Ovary (tissue), 3 donors: ENCODE results near the gene CCIN.

ENCODE experiments used
- CTCF ChIP-seq, 3 donors: fragments of 450-650 bp in 2 of 3; fragments of 200-600 bp in 1 of 3; IDR thresholded peaks; one replicate each; pipeline versions ENCODE4 v1.5.1 to v1.8.0; 2016 to 2022; ENCODE audit warnings: antibody characterized with exemption in 3 of 3, mild to moderate bottlenecking in 1 of 3
- POLR2A ChIP-seq: fragments of 450-650 bp; IDR thresholded peaks from one replicate; pipeline ENCODE4 v1.6.1; 2017; ENCODE audit warnings: antibody characterized with exemption, mild to moderate bottlenecking, moderate library complexity
- donor health status: DM: no; HTN: no; CAD: no.

DNA sequence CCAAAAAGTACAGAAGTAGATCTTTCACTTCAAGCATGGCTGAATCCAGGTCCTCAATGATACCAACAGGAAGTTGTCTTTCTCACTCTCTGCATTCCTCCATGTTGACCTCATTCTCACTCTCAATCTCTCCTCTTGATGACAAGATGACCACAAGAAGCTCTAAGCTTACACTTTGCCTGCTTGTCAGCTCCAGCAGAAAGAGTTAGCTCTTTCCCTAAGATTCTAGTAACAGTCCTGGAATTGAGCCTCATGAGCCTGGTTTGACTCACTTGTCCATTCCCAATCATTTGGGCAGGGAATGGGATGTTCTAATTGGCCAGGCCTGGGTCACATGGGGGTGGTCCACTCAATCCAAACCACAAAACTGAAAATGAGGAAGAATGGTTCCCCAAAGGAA, 18.2 kb downstream of the CCIN start:
- TF ChIP-seq CTCF (IDR thresholded peaks at IDR 0.05) (no peak), POLR2A (no peak)
